Endothelial cell of umbilical vein (primary cell): ENCODE measurements around the gene TRIM34. TPM values are rescaled to one million over a fixed set of nuclear protein-coding genes. Genes with fewer than 3 reads are reported as not detected.

Experiments
- BruUV-seq: library from RNA; stranded (reverse); fragments of 400-500 nt; replicated peaks from 2 replicates; lab custom pipeline; 2021; lab: Mats Ljungman, UMichigan
- CTCF ChIA-PET: fragments of 300-600, 350-600 bp; sonication (Branson Sonifier 250); formaldehyde crosslinking; loops from one replicate; lab custom pipeline; 2021; ENCODE audit warnings: antibody characterized with exemption, inconsistent platforms; lab: Charles Lee
- POLR2A ChIA-PET: fragments of 300-600, 350-600 bp; sonication (Branson Sonifier 250); formaldehyde crosslinking; loops from one replicate; lab custom pipeline; 2021; ENCODE audit warnings: antibody characterized with exemption, inconsistent platforms; lab: Charles Lee
- DNase-seq: peaks from one replicate; pipeline ENCODE4 v3.0.0-alpha.2; 2011; ENCODE audit warnings: low read depth, low spot score
- FAIRE-seq: peaks from 2 replicates; lab custom pipeline; 2011; peaks lifted over from hg19 to GRCh38; lab: Jason Lieb, UNC
- H2AFZ ChIP-seq: 2 replicates; pipeline ENCODE4 v1.6.0; 2012; ENCODE audit warnings: low read depth, low read length, control low read depth, inconsistent platforms
- H3K27ac ChIP-seq: 2 replicates; pipeline ENCODE4 v1.5.1; 2011; ENCODE audit warnings: low read depth, mild to moderate bottlenecking, control low read depth, low read length, moderate library complexity; ENCODE audit not compliant: insufficient read depth
- H3K27me3 ChIP-seq, 2 experiments: 2 replicates each; pipeline versions ENCODE4 v1.6.0 to v1.6.1; 2011; ENCODE audit warnings: low read length in 2 of 2, mixed read lengths in 1 of 2; ENCODE audit not compliant: control insufficient read depth in 2 of 2, insufficient read depth in 2 of 2
- H3K36me3 ChIP-seq, 2 experiments: 2 replicates in 1 of 2; 3 replicates in 1 of 2; pipeline ENCODE4 v1.5.1; 2011; ENCODE audit warnings: low read length in 2 of 2, mild to moderate bottlenecking in 1 of 2, moderate library complexity in 1 of 2; ENCODE audit not compliant: control insufficient read depth in 2 of 2, insufficient read depth in 2 of 2; ENCODE audit errors: extremely low read depth in 1 of 2
- H3K4me1 ChIP-seq: 3 replicates; pipeline ENCODE4 v1.5.1; 2011; ENCODE audit warnings: mild to moderate bottlenecking, low read length; ENCODE audit not compliant: control insufficient read depth, insufficient read depth; ENCODE audit errors: extremely low read depth
- H3K4me2 ChIP-seq: 2 replicates; pipeline ENCODE4 v1.6.1; 2011; ENCODE audit warnings: low read length, control low read depth, mixed read lengths; ENCODE audit not compliant: insufficient read depth
- H3K4me3 ChIP-seq, 3 experiments: fragments of 200-600 bp in 1 of 3; sonication (generic), shearing (Covaris generic) in 1 of 3; replicated peaks in 1 of 3; 2 replicates each; pipeline ENCODE4 v1.5.1; 2011 to 2016; ENCODE audit warnings: control low read depth in 3 of 3, low read length in 3 of 3, mild to moderate bottlenecking in 2 of 3, inconsistent platforms in 1 of 3, low read depth in 1 of 3, moderate library complexity in 1 of 3; ENCODE audit not compliant: insufficient read depth in 1 of 3
- H3K79me2 ChIP-seq: 2 replicates; pipeline ENCODE4 v1.6.0; 2012; ENCODE audit warnings: low read length, inconsistent platforms; ENCODE audit not compliant: control insufficient read depth, insufficient read depth
- H3K9ac ChIP-seq: replicated peaks from 2 replicates; pipeline ENCODE3; 2011; ENCODE audit warnings: low read length, control low read depth; ENCODE audit not compliant: insufficient read depth; ENCODE audit errors: extremely low read depth
- H3K9me1 ChIP-seq: replicated peaks from 3 replicates; pipeline ENCODE4 v1.6.0; 2011; ENCODE audit warnings: mild to moderate bottlenecking, low read length; ENCODE audit not compliant: control insufficient read depth, insufficient read depth; ENCODE audit errors: extremely low read depth
- H3K9me3 ChIP-seq: replicated peaks from 2 replicates; pipeline ENCODE4 v1.5.1; 2012; ENCODE audit warnings: low read length, inconsistent platforms; ENCODE audit not compliant: control insufficient read depth, insufficient read depth
- H4K20me1 ChIP-seq: replicated peaks from 2 replicates; pipeline ENCODE3; 2011; ENCODE audit warnings: mild to moderate bottlenecking, low read length; ENCODE audit not compliant: control insufficient read depth, insufficient read depth; ENCODE audit errors: extremely low read depth
- EZH2 ChIP-seq: IDR thresholded peaks from 2 replicates; pipeline ENCODE4 v1.6.1; 2012; ENCODE audit warnings: borderline replicate concordance, low read depth, mild to moderate bottlenecking, moderate library complexity, low read length, inconsistent platforms; ENCODE audit not compliant: severe bottlenecking
- FOS ChIP-seq: IDR thresholded peaks from 2 replicates; pipeline ENCODE4 v1.6.1; 2011; ENCODE audit warnings: mild to moderate bottlenecking, low read length, moderate library complexity, borderline replicate concordance; ENCODE audit not compliant: insufficient read depth
- GATA2 ChIP-seq: IDR thresholded peaks from 2 replicates; pipeline ENCODE4 v1.7.0; 2011; ENCODE audit warnings: low read depth, mild to moderate bottlenecking, moderate library complexity, mixed read lengths, low read length; ENCODE audit not compliant: insufficient read length, insufficient read depth
- JUN ChIP-seq: IDR thresholded peaks from 2 replicates; pipeline ENCODE4 v1.6.1; 2011; ENCODE audit warnings: borderline replicate concordance, low read depth; ENCODE audit not compliant: insufficient read length, insufficient read depth
- MYC ChIP-seq: IDR thresholded peaks from one replicate; pipeline ENCODE4 v1.6.1; 2011; ENCODE audit warnings: mild to moderate bottlenecking, low read depth, low read length
- POLR2A ChIP-seq: IDR thresholded peaks from 2 replicates; pipeline ENCODE4 v1.6.1; 2012; ENCODE audit warnings: low read depth, mild to moderate bottlenecking, control low read depth, low read length
- POLR2AphosphoS5 ChIP-seq: IDR thresholded peaks from 2 replicates; pipeline ENCODE4 v1.6.1; 2012; ENCODE audit warnings: low read depth, mild to moderate bottlenecking, control low read depth, low read length, moderate library complexity; ENCODE audit not compliant: insufficient read depth
- dilution Hi-C: fragments of 300-500 bp; cut with MboI; formaldehyde crosslinking; loops from one replicate; pipeline ENCODE4 v1.15.0; 2019; ENCODE audit warnings: low sequenced_read_pairs; ENCODE audit not compliant: extremely low pct_ligation_motif_present
- intact Hi-C: fragments of 100-400 bp; cut with micrococcal nuclease; formaldehyde crosslinking; loops from one replicate; pipeline ENCODE4 v1.10.0; 2022
- polyA plus RNA-seq, 4 experiments: library from polyadenylated mRNA; depleted of rRNA in 3 of 4; stranded (reverse) in 3 of 4; unstranded in 1 of 4; fragments of >200 nt; gene quantifications; 2 replicates each; pipeline versions ENCODE4 v1.2.1 to v1.2.3, GENCODE V29; 2011 to 2012; ENCODE audit warnings: missing spikeins in 1 of 4
- total RNA-seq: library from RNA; stranded (reverse); gene quantifications from 2 replicates; pipeline ENCODE4 v1.2.3, GENCODE V29; 2021
- TF ChIP-seq, protein P1 (sequence below), 2 donors: IDR thresholded peaks; 1 replicate in 1 of 2; 2 replicates in 1 of 2; pipeline ENCODE4 v1.5.1; 2011; ENCODE audit warnings: low read length in 2 of 2, mild to moderate bottlenecking in 2 of 2, moderate library complexity in 2 of 2, control low read depth in 1 of 2, inconsistent platforms in 1 of 2, low read depth in 1 of 2; ENCODE audit not compliant: insufficient read depth in 1 of 2; ENCODE audit errors: extremely low read depth in 1 of 2
- TF ChIP-seq, protein P2 (sequence below): IDR thresholded peaks from 2 replicates; pipeline ENCODE4 v1.6.1; 2011; ENCODE audit not compliant: insufficient read depth, insufficient read length

The TRIM34 gene
- total and polyA plus RNA-seq, 2 donors (not counting 3 experiments of a cell fraction or from before 2014, with no cell fraction given) = 6.7 to 14.6 TPM

DNA sequence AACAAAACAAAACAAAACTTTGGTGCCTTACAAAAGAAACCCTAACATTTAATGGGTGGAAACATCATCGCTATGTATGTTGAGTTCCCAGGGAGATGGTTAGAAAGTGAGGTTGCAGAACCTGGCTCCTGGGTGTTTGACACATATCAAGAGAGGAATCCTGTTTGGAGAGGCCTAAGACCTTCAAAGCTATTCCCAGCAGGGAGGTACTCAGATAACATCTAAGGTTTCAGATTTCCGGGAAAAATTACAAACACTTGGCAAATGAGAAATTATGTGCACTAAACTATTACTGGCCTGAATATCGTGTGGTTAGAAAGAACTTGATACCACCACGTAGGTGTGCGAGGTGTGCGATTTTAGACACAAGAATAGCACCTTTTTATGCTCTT lies 41.6 kb downstream of the TRIM34 start:
- dilution Hi-C loops (no loop called here), intact Hi-C loops (no loop called here)
- Histone ChIP-seq H3K4me3 (no peak overlapping the region), H3K9ac (no peak overlapping the region), H3K4me1 (no peaks in the 10 kb centered on the region), H3K27me3 (no peaks in the 10 kb centered on the region), H3K9me3 (no peaks in the 10 kb centered on the region), H3K4me2 (no peak overlapping the region), H2AFZ (no peak overlapping the region), H3K27ac (no peak overlapping the region), H4K20me1 (no peaks in the 10 kb centered on the region), H3K9me1 (no peaks in the 10 kb centered on the region), H3K36me3 (peaks cover 18 to 26% of the 10 kb centered on the region in 2 experiments), H3K79me2 (no peaks in the 10 kb centered on the region)
- FAIRE-seq (no peak), DNase-seq (no peak)
- ChIA-PET CTCF (no interaction called here), POLR2A (no interaction called here)
- no TSS peak for BruUV-seq
- no peak for TF ChIP-seq JUN
- TF ChIP-seq, protein P1, sequence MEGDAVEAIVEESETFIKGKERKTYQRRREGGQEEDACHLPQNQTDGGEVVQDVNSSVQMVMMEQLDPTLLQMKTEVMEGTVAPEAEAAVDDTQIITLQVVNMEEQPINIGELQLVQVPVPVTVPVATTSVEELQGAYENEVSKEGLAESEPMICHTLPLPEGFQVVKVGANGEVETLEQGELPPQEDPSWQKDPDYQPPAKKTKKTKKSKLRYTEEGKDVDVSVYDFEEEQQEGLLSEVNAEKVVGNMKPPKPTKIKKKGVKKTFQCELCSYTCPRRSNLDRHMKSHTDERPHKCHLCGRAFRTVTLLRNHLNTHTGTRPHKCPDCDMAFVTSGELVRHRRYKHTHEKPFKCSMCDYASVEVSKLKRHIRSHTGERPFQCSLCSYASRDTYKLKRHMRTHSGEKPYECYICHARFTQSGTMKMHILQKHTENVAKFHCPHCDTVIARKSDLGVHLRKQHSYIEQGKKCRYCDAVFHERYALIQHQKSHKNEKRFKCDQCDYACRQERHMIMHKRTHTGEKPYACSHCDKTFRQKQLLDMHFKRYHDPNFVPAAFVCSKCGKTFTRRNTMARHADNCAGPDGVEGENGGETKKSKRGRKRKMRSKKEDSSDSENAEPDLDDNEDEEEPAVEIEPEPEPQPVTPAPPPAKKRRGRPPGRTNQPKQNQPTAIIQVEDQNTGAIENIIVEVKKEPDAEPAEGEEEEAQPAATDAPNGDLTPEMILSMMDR (IDR thresholded peaks at IDR 0.05; ENCODE audit: extremely low read depth in 1 of 2, insufficient read depth in 1 of 2, low read depth in 1 of 2, low read length in 2 of 2) = no peak
- TF ChIP-seq FOS = no peak
- TF ChIP-seq MYC = no peak
- no peak for TF ChIP-seq EZH2
- TF ChIP-seq, protein P2, sequence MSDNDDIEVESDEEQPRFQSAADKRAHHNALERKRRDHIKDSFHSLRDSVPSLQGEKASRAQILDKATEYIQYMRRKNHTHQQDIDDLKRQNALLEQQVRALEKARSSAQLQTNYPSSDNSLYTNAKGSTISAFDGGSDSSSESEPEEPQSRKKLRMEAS = no peak
- TF ChIP-seq POLR2A = no peak
- TF ChIP-seq POLR2AphosphoS5 = no peak
- no peak for TF ChIP-seq GATA2
